Measurements from ENCODE around the gene EIF4E2.

EIF4E2 gene

DNA sequence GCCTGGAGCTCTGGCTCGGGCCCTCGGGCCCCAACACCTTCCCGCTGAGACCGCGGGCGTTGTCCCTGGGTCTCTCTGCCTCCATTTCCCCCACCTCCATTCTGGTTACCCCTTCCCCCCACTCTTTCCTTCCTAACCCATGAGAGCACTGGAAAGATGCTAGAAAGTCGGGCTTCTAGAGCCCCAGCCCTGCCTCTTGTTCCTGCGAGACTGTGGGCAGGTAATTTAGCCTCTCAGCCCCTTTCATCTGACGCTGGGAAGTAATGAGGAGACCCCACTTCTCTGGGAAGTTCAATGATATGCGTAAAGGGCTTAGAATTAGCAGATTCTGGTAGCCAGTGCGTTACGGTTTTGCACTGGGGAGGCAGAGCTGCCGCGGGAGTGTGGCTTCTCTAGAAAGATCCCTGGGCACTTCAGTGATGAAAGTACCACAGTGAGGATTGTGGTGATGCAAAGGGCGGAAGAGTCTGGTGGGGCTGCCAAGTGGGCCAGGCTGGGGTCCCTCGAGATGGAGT lies 46.6 kb upstream of the EIF4E2 start:
- CTCF ChIA-PET, result no interaction called here
- TF ChIP-seq CTCF (IDR thresholded peaks at IDR 0.05; ENCODE audit: insufficient read depth, low read length, missing control alignments), result no peak
- no peak overlapping the region for H3K4me3 ChIP-seq (ENCODE audit: low read depth, low read length)
- no peak for DNase-seq (ENCODE audit: low read depth, low spot score)
- POLR2A ChIA-PET, result no interaction called here

DNA sequence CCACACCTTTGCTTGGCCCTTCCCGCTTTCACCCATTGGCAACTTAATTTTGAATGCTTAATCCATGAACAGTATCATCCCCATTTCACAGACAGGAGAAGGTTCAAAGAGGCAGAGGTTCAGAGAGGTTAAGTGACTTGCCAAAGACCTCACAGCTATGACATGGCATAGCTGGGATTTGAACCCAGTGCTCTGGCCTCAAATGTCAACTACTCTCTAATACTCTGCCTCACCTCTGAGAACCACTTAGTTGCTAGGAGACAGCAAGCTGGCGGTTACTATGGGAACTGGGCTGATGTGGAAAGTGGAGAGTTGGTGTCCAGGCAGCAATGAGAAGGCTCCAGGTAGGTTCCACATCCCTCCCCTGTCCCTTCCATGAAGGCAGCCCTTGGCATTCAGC lies 46.1 kb upstream of the EIF4E2 start:
- ChIA-PET CTCF (no interaction called here), POLR2A (no interaction called here)
- no peak overlapping the region for H3K4me3 ChIP-seq (ENCODE audit: low read depth, low read length)

GRCh38 chr2:232505856-232506255 lies 44.6 kb upstream of the EIF4E2 start:
- POLR2A ChIA-PET, result no interaction called here
- CTCF ChIA-PET, result no interaction called here
- TF ChIP-seq CTCF (IDR thresholded peaks at IDR 0.05; ENCODE audit: insufficient read depth, low read length, missing control alignments), result no peak

More for the DNA sequence above, 46.1 kb upstream of the EIF4E2 start:
- no peak for TF ChIP-seq CTCF (IDR thresholded peaks at IDR 0.05; ENCODE audit: insufficient read depth, low read length, missing control alignments)
- no peak for DNase-seq (ENCODE audit: low read depth, low spot score)

GRCh38 chr2:232506709-232507108 lies 43.8 kb upstream of the EIF4E2 start:
- POLR2A ChIA-PET, result no interaction called here
- TF ChIP-seq CTCF (IDR thresholded peaks at IDR 0.05; ENCODE audit: insufficient read depth, low read length, missing control alignments), result no peak
- no peak for DNase-seq (ENCODE audit: low read depth, low spot score)
- CTCF ChIA-PET, result no interaction called here
- H3K4me3 ChIP-seq (ENCODE audit: low read depth, low read length), result no peak overlapping the region

More at GRCh38 chr2:232505856-232506255, 44.6 kb upstream of the EIF4E2 start:
- no peak for DNase-seq (ENCODE audit: low read depth, low spot score)
- H3K4me3 ChIP-seq (ENCODE audit: low read depth, low read length), result no peak overlapping the region

GRCh38 chr2:232508251-232508650 lies 42.2 kb upstream of the EIF4E2 start:
- ChIA-PET CTCF (interaction anchor here (0.7 to 1.0 kb wide), 2 partner anchors 11 to 23 kb away, joined by 3 to 4 read pairs; no protein-coding TSS in a partner anchor), POLR2A (no interaction called here)
- no peak overlapping the region for H3K4me3 ChIP-seq (ENCODE audit: low read depth, low read length)
- no peak for TF ChIP-seq CTCF (IDR thresholded peaks at IDR 0.05; ENCODE audit: insufficient read depth, low read length, missing control alignments)
- no peak for DNase-seq (ENCODE audit: low read depth, low spot score)

DNA sequence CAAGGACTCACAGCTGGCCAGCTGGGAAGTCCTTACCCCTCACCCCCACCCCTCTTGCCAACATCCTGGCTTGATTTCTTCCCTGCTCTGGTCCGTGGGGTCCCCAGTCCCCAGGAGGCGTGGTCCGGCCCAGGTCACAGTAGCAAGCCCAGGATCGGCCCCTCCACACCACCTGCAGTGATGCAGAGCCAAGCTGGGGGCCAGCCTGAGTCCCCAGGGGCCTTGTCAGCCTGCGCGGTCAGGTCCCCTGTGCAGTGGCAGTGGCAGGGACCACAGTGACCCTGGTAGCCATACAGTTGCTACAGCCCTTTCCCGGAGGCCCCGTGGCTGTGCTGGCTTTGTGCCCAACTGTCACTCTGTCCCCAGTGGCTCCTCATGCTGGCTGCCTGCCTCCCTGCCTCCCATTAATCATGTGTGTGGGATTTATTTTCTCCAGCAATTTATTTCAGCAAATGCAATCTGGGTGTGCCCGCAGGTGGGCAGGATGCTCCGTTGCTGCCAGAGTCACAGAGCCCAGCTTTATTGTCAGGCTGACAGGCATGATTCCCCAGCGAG lies 39.1 kb upstream of the EIF4E2 start:
- POLR2A ChIA-PET, result no interaction called here
- CTCF ChIA-PET, result interaction anchor here (4.6 kb wide), 1 partner anchor 11 kb away, joined by 41 read pairs; the partner anchor contains the start of gene PRSS56
- no peak overlapping the region for H3K4me3 ChIP-seq (ENCODE audit: low read depth, low read length)
- TF ChIP-seq CTCF (IDR thresholded peaks at IDR 0.05; ENCODE audit: insufficient read depth, low read length, missing control alignments), result no peak
- no peak for DNase-seq (ENCODE audit: low read depth, low spot score)

Data from AG04449 (cell line).